NCI-H748 (cell line): ENCODE data around the gene CYB5R2.
"Not testable (repeated sequence)": the region's sequence is repeated elsewhere in the genome, so short reads cannot be mapped to it uniquely, and the experiment has no call there.

Experiments used
- DNase-seq: peaks from one replicate; lab custom pipeline; 2025; ENCODE audit not compliant: unreplicated experiment; lab: John Stamatoyannopoulos, UW

CYB5R2 gene

DNA sequence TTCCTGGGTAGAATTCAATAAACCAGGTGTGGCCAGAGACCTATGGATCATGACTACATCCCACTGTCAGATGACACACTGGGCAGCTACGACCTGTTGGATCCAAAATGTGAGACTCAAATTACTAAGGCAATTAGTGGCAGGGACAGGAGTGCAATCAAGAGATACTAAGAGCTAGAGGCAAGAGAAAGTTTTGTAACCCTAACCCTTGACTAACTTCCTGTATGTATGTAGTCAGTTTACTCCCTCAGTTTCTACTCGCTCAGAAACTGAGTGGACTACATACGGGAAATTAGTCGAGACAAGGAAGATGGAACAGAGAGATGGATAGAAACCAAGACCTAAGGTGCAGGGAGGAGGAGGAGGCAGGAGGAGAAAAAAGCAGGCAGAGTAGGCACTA is 2.7 kb downstream of the CYB5R2 start:
- no peak for DNase-seq

DNA sequence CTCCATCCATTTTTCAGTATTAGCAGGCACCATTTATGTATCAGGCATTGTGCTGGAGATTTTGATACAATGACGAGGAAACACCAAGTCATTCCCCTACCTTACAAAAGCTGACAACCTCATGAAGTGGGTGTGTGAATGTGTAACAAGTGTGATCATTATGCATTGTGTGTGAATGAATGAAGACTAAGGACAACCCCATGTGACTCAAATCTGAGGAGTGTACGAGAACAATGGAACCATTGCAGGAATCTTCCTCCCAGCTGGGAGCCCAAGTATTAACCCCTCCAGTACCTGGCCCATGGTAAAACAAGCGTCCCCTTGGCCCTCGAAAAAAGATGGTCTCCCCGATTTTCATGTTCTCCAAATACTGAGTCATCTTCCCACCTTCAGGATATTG is 4.4 kb downstream of the CYB5R2 start:
- DNase-seq = no peak

DNA sequence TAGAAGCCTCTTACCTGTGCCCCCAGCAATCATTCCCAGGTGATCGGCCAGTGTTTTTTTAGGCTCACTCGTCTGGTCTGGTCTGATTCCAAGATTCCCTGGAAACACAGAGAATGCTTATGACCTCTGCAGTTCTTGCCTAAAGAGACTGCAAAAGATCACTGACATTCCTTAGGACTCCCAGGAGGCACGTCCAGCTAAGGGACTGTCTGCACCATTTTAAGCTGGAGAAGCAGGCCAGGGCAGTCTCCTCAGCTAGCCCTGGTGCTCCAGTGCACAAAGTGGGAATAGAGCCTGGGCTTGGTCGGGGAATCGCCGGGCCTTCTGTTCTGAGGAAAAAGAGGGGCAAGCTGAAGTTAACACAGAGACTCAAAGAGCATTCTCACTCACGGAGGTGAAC is 4.8 kb downstream of the CYB5R2 start:
- no peak for DNase-seq

DNA sequence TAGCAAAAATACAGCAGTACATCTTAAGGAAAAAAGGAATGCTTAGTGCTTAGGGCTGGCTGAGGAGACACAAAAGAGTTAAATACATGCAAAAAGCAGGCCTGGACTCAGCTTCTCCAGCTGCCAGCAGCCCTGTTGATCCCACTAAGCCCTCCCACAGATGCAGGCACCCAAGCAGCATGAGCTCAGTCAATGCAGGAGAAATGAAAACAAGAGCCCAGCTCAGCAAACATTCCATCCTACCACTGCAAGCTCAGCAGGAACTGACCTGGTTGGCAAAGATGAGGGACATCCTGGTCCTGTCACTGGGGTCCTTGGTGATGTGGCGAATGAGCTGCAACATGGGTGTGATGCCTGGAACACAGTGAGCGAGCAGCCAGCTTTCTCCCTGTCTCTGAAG is 5.8 kb downstream of the CYB5R2 start:
- no peak for DNase-seq

DNA sequence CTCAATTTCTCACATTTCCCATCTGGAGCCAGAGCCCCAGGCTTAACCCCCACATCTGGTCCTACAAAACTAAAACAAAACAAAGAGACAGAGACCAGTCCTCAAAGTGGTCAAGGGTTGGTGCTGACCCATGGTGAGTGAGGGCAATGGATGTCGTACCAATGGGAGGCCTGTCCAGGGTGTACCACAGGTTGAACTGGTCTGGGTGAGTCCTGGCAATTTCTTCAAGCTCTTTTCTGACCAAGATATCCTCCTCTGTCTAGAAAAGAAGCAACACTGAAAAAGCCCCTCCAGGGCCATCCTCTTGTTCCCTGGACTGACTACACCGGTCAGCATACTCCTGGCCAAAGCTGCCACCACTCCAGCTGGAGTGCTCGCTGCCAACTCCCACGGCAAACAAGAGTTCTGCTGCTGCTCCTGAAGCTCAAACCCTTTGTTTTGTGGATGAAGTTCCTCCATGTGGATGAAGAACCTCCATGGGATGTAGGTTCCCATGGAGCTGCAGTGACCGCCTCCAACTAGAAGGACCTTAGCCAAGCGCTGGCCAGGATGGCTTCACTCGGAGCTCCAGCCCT is 6.9 kb downstream of the CYB5R2 start:
- DNase-seq = no peak

DNA sequence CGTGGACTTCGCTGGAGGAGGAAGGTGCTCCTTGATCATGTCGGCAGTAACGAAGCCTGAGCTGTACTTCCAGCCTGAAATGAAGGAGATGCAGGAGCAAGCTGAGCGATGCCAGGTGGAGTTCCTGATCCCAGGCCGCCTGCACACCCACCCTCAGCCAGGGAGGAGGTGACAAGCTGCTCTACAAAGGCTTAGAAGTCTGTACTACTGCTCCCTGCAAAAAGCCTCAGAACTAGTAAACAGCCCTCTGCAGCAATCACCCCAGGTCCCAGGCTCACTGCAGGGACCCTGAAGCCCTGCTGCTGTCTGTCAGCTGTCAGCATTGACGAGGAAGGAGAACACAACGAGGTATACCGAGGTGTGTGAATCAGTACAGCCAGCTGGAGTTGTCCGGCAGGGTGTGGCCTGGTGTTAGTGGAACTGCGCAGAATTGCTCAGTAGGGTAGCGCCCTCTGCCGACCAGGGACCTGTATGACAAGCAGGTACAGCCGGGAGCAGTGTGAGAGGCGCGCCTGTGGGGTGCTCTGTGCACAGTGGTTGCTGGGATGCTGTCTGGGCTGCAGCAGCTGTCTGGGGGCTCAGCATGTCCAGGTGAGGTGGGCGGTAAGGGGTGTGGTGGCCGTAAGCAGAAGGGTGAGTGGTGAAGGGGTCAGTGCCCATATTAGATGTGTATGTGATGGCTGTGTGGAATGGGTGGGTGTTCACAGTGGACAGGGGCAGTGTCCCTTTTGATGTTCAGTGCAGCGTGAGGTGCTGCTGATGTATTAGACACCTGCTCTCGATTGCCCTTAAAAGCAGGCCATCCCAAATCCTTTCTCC is 7.6 kb downstream of the CYB5R2 start:
- DNase-seq = peak; percentile 71

DNA sequence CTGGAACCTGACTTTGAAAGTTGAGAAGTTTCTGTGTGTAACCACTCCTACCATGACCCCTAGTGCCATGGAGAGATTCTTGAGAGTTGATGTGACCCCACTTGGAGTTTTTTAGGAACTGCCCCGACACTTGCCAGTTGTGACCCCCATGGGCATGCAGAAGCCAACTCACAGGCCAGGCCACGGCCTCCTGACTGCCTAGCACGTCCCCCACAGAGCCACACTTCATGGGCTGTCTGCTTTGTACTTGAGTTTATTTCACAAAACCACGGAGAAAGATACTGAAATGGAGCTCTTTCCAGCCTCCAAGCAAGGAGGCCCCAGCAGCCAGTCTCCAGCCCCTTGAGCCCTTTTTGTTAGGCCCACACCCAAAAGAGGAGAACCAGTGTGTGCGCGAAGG is 8.4 kb downstream of the CYB5R2 start:
- no peak for DNase-seq

DNA sequence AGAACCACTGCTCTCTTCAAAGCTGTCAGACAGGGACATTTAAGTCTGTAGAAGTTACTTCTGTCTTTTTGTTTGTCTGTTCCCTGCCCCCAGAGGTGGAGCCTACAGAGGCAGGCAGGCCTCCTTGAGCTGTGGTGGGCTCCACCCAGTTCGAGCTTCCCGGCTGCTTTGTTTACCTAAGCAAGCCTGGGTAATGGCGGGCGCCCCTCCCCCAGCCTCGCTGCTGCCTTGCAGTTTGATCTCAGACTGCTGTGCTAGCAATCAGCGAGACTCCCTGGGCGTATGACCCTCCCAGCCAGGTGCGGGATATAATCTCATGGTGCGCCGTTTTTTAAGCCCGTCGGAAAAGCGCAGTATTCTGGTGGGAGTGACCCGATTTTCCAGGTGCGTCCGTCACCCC is 9.8 kb downstream of the CYB5R2 start:
- DNase-seq = not testable (repeated sequence)

DNA sequence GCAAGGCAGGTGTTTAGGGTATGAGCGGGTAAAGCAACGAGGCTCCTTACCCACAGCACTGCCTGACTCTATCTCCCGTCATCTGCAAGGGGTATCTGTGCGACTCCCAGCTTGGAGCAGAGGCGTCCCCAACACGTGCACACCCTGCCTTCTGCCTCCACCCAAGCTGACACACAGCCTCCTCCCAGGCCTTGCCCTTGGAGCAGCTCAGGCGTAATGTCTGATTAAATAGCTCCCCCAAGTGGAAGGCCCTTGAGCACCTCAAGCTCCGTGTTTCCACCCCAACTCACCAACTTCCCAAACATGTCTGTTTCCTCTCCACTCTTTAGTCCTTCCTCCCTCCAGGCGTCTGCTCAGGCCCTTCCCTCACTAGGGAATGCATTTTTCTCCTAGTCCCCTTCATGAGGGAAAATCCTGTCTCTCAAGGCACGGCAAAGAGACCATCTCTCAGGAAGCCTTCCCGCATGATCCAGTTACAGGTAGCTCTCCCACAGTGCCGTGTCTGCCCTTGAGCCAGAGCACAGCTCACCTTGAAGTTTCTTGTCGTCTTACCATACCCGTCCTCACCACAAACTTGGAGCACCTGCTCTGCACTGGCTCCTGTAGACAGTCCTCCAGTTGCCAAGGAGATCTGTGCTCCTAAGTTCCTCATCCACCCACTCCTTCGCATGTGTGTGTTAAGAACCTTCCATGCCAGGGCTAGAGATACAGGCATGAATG is 15.8 kb downstream of the CYB5R2 start:
- DNase-seq = peak; percentile 48

DNA sequence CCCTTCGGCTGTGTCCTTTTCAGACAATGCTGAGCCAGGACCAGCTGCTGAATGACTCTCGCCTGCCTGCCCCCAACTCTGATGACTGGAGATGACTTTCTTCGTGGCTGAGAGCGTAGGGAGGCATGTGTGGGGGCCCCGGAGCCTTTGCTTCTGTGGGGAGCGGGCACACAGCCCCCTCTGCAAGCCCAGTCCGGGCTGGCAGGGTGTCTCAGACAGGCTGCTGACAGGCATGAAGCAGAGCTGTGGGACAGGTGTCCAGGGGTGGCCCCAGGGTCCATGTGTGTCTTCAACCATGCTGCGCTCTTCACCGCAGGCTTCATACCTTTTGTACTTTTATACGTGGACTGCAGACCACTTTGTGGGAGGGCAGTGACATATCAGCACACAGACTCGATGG is 16.6 kb downstream of the CYB5R2 start:
- DNase-seq = no peak

DNA sequence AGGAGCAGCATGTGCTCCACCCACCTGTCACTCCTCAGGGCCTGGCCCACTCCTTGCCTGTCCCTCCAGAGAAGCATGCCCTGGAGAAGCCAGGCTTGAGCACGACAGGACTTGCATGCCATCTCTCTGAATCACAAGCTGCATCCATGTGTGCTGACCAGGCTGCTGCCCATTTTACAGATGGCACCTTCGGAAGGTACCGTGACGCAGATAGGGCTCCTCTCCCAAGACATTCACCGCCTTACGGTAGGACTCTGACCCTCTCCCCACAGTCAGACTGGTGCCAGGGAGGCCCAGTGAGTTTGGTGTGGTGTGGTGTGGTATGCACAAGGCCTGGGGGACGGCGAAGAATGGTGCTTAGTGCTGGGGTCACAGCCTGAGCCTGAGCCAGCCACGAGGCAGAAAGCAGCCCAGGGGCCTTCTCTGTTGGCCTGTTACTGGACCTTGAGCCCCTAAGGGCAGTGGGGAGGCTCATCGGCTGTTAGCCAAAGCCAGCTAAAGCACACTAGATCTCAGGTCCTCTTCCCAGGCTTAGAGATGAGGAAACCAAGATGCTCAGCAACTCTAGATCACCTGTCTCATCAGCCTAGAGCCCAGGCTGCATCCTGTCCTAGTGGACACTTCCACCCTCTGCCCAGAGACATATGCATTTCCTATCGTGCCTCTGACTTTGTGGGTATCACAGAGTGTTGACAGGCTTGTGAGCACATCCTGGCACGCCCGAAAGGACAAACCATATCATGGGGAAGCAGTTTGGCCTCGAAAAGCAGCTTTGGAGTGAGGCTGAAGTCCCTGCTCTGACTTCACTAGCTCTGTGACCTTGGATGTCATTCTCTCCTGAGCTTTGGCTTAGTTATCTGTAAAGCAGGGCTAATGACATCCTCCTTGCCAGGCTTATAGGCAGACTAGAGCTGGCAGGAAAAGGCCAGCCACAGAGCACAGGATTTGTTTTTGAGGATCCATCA is 17.8 kb downstream of the CYB5R2 start:
- no peak for DNase-seq

DNA sequence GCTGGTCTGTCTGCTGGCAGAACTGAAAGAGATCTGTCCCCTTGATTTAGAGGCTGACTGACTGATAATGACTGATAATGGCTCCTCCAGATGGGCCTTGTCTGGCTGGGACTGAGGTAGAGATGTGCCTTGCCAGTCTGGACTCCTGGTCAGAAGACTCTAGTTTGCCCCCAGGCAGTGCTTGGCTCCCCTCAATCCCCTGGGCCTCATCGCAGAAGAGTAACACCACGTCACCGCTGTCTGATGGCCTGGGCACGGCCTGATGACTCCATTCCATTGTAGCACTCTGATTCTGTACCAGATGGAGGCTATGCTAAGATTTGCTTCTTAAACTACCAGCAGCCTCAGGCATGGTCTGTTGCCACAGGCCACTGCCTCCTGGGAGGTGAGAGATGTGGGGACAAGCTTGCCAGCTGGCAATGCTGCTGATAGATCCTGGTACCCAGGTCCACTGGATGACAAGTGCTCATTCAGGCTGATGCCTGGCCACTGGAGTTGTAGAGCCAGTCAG is 19.1 kb downstream of the CYB5R2 start:
- no peak for DNase-seq

DNA sequence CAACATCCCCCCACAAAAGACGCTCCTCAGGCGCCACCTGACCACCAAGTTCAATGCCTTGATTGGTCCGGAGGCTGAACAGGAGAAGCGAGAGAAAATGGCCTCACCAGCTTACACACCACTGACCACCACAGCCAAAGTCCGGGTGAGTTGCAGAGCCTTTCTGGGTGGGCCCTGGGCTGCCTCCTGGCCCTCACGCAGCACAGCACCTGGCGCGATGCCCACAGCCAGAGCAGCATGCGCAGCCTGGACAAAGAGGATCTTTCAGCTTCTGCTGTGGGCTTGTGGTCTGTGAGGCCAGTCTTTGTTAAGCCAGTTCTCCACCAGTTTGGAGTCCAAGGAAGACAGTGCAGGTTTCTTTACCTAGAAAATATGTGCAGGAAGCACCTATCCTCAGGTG is 21.6 kb downstream of the CYB5R2 start:
- no peak for DNase-seq

DNA sequence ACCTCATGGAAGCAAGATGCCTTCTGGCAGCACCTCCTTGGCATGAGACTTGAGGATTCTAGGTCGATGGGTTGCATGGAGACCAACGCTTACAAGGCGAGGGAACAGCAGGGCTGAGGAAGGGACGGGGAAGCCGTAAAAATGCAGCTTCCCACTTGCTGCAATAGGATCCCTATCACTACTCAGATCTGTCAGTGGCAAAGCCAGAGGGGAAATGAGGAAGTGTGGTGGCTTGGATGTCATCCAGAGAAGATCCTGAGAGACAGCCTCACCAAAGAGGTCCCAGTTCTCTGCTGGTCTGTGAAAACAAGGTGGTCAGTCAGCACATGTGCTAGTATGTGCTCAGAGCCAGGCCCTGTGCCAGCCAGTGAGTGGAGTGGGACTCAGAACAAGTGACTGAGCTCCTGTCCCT is 22.2 kb downstream of the CYB5R2 start:
- DNase-seq = no peak

DNA sequence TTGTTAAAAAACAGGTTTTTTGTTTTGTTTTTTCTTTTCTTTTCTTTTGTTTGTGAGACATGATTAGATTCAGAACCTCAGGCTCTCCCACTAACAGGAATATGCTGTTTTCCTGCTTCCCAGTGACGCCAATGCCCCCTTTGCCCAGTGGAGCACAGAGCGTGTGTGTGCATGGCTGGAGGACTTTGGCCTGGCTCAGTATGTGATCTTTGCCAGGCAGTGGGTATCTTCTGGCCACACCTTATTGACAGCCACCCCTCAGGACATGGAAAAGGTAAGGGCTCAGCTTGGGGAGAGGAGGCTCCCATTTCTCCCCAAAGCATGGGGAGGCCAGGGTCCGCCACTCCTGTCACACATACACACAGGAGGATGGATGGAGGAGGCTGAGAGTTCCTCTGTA is 25.0 kb downstream of the CYB5R2 start:
- DNase-seq = no peak

DNA sequence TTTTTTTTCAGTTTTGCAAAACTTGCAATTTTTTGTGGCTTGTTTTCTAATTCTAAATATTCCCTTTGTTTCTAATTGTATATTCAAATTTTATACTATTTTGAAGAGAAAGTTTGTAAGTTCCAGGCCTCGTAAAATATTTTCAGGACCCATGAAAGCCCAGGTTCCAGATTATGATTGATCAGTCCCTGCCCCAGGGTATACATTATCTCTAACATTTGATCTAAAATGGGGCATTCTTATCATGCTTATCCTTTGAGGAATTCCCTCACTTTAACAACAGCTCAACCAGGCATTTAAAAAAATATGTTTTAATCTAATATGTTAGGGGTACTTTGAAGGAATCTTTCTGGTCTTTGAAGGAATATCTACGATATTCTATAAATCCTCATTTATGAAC is 26.4 kb downstream of the CYB5R2 start:
- no peak for DNase-seq

DNA sequence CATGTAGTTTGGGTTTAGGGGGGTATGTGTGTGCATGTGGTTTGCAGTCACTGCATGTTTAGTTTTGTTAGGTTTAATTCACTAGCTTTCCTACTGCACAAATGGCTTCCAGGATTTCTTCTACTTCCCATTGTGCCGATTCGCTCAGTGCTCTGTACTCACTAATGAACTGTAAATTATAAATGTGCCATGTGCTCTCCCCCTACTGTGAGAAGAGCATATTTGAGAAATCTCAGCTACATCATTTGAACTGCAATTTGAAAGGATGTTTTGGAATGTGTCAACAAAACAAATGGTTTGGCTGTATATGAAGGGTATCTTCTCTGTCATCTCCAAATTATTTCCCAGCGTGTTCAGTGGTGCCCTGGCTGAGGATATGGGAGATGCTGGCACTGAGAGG is 28.1 kb downstream of the CYB5R2 start:
- no peak for DNase-seq

DNA sequence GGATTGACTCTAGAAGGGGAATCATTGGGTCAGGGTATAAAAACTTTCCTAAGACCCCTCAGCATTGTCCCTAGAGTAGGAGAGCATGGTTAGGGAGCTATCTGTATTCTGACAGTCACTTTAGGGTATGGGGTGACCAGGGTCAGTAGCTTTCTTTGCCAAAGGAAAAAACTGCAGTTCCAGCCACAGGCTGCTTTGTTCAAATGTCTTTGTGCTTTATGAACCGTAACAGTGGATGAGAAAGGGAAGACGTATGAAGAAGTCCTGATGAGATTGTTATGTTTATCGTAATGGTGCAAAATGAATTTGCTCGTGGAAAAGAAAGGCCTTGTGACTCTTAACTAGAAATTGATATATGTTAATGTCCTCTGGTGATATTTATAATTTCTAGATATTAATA is 30.0 kb downstream of the CYB5R2 start:
- no peak for DNase-seq

DNA sequence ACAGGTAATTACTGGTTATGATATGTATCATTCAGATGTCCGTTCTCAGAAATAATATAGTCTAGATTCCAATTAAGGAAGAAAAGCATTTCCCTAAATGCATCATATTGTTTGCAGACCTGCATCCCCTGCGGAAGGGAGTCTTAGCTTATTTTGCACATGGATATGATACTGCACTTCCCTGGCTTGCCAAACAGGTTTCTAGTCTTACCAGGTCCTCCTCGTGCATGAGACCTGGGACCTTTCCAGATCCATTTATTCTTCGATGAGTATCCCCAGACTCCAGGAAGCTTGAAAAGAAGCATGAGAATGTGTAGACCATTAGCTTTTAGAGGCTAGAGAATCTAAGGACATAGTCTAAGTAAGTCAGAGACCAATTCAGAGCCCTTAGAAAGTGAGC is 30.6 kb downstream of the CYB5R2 start:
- DNase-seq = no peak

DNA sequence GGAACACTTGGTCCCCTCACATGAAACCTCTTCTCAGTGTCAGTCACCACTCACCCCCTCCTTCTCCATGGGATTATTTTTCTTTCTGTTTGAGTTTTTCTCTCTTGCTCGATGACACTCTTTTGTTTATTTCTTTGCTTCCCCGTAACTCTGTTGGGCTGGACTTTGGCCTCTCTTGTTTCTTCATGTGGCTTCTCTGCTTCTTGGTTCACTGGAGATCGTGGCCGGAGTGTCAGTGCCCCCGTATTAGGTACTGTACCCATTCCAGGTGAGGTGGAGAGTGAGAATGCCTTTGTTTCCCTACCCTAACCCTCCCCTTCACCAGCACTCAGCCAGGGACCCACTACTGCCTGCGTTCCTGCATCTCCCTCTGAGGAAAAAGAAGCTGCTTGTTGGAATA is 32.5 kb downstream of the CYB5R2 start:
- DNase-seq = no peak

DNA sequence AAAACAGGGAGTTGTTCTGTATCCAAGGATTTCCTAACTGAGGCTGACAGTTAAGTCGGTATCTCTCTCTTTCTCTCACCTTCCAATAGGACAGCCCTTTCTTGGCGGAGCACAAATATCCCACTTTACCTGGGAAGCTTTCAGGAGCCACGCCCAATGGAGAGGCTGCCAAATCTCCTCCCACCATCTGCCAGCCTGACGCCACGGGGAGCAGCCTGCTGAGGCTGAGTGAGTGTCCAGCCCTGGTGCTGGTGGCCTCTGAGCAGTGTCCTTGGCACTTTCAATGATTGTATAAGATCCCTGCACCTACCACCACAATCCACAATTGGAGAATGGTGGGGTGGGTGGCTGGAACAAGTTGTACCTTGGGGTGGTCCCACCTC is 33.7 kb downstream of the CYB5R2 start:
- DNase-seq = peak; percentile 45
